Muscle layer of colon (tissue), 2 donors: ENCODE measurements around the gene LUC7L2.

Experiments
- H3K27ac ChIP-seq: one replicate; pipeline ENCODE4 v1.7.0; 2013; ENCODE audit warnings: low read depth, mild to moderate bottlenecking, low read length, moderate library complexity
- H3K27me3 ChIP-seq, 2 donors: one replicate each; pipeline ENCODE4 v1.7.0; 2013; ENCODE audit warnings: low read length in 2 of 2, mild to moderate bottlenecking in 2 of 2; ENCODE audit not compliant: insufficient read depth in 2 of 2, control insufficient read depth in 1 of 2
- H3K36me3 ChIP-seq: one replicate; pipeline ENCODE4 v1.7.0; 2013; ENCODE audit warnings: mild to moderate bottlenecking, low read length; ENCODE audit not compliant: insufficient read depth
- H3K4me1 ChIP-seq: one replicate; pipeline ENCODE4 v1.7.0; 2013; ENCODE audit warnings: mild to moderate bottlenecking, low read length; ENCODE audit not compliant: insufficient read depth
- H3K4me3 ChIP-seq, 2 donors: one replicate each; pipeline ENCODE4 v1.7.0; 2013; ENCODE audit warnings: low read length in 2 of 2, low read depth in 1 of 2, mild to moderate bottlenecking in 1 of 2, moderate library complexity in 1 of 2
- H3K9ac ChIP-seq: one replicate; pipeline ENCODE4 v1.7.0; 2013; ENCODE audit warnings: low read length
- H3K9me3 ChIP-seq: one replicate; pipeline ENCODE4 v1.7.0; 2013; ENCODE audit warnings: mild to moderate bottlenecking, low read length
- donor health status: abdominal sarcoma.
- donor health status: Adenocarcinoma of cecum.

Gene LUC7L2

DNA sequence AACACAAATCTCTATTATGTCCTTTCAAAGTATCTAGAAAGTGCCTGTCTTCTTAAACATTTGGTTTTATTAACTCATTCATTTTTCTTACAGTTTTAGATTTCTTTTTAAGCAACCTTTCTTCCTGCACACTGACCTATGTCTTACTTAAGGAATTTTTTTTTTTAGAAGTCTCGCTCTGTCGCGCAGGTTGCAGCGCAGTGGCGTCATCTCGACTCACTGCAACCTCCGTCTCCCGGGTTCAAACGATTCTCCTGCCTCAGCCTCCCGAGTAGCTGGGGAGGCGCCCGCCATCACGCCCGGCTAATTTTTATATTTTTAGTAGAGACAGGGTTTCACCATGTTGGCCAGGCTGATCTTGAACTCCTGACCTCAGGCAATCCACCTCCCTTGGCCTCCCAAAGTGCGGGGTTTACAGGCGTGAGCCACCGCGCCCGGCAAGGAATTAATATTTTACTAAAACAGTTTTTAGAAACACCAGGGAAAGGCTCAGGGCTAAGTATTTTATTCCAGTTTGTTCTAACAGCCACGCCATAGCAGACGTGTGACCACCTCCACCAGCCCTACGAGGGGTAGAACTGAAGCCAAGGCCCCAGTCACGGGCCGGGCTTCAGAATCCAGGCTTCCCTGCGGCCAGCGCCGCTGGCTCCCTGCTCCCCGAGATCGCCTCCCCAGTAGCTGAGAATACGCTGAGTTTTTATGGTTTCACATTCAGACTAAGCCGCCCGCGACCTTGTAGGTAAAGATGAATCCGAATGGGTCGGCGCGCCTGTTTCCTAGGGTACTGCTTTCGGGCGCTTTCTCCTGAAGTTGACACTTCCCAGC lies 941 bp upstream of the LUC7L2 start:
- no peaks in the 10 kb centered on the region for H3K9me3 ChIP-seq

DNA sequence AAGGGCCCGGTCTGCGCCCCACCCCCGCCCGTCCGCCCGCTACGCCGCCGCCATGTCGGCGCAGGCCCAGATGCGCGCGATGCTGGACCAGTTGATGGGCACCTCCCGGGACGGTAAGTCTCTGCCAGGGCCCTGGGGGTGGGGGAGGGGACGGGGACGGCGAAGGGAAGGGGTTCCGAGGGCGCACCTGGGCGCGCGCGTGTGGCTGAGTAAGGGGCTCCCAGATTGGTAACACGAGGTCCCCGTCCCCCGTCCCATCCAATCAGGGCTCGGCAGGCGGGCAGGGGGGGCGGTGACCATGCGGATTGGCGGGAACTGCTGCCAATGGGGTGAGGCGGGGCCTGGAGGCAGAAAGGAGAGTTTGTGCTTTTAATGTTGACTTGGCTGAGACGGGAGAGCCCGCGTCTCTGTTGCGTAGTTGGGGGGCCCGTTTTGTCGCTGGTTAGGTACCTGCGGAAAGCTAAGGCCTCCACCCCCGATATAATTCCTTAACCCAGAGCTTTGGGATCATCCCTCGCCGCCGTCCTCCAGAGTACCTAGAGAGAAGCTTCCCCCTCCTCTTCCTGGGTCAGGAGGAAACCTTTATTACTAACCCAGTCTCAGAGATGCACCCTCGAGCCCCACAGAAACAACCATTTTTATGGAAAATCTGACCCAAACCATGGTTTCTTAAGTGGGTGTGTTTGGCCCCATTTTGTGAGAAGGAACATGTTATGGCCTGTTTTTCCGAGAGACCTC lies 685 bp downstream of the LUC7L2 start:
- H3K4me3 ChIP-seq, result peak overlapping the region; percentile 93 to 95
- no peaks in the 10 kb centered on the region for H3K9me3 ChIP-seq
- H3K36me3 ChIP-seq, result no peaks in the 10 kb centered on the region
- H3K27me3 ChIP-seq, result no peaks in the 10 kb centered on the region
- peaks cover 25% of the 10 kb centered on the region for H3K4me1 ChIP-seq
- peak overlapping the region; percentile 97 for H3K27ac ChIP-seq
- H3K9ac ChIP-seq, result peak overlapping the region; percentile 96

More for the DNA sequence above, 941 bp upstream of the LUC7L2 start:
- Histone ChIP-seq H3K27me3 (no peaks in the 10 kb centered on the region), H3K4me3 (peak overlapping the region; percentile 93 to 95), H3K36me3 (no peaks in the 10 kb centered on the region), H3K27ac (peak overlapping the region; percentile 97), H3K9ac (peak overlapping the region; percentile 93), H3K4me1 (peaks cover 22% of the 10 kb centered on the region)

DNA sequence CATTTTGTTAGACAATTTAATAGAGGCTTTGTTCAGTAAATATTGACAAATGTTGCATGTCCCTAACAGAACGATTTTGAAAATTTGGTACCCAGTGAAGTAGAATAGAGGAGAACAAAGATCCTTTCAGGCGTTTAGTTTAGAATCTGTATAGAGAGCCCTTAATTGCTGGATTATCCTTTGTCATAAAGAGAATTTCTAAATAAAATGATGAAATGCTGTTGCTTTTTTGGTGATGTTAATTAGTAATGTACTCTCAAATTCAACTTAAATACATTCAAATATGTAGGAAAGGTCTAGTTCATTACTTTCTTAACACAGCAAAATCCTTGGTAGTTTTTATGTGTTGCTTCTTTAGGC lies 1.2 kb downstream of the LUC7L2 start:
- peaks cover 31% of the 10 kb centered on the region for H3K4me1 ChIP-seq
- H3K27me3 ChIP-seq, result no peaks in the 10 kb centered on the region
- H3K4me3 ChIP-seq, result peak overlapping the region; percentile 93 to 95
- peak overlapping the region; percentile 97 for H3K27ac ChIP-seq
- peak overlapping the region; percentile 96 for H3K9ac ChIP-seq
- no peaks in the 10 kb centered on the region for H3K9me3 ChIP-seq
- peaks cover under 1% of the 10 kb centered on the region for H3K36me3 ChIP-seq

DNA sequence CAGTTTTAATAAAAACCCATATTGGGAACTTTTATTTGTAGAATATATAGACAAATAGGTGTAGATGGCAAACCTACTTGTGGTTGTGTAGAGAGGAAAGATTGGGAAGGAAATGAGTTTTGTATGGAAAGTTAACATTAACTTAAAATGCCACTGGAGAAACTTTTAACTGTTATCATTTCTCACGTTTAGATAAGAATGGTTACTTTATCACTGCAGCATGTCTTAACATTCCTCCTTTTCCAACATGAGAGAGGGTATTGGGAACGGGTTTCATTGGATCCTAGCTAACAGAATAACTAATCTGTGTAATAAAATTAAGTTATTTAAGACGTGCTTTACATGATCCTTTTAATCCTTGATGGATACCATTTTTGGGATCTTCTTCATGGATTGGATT lies 1.8 kb downstream of the LUC7L2 start:
- H3K4me1 ChIP-seq, result peaks cover 37% of the 10 kb centered on the region
- H3K36me3 ChIP-seq, result peaks cover 7% of the 10 kb centered on the region
- H3K9ac ChIP-seq, result peak overlapping the region; percentile 96
- no peaks in the 10 kb centered on the region for H3K27me3 ChIP-seq
- peak overlapping the region; percentile 93 to 95 for H3K4me3 ChIP-seq
- peak overlapping the region; percentile 20 for H3K27ac ChIP-seq
- no peaks in the 10 kb centered on the region for H3K9me3 ChIP-seq

DNA sequence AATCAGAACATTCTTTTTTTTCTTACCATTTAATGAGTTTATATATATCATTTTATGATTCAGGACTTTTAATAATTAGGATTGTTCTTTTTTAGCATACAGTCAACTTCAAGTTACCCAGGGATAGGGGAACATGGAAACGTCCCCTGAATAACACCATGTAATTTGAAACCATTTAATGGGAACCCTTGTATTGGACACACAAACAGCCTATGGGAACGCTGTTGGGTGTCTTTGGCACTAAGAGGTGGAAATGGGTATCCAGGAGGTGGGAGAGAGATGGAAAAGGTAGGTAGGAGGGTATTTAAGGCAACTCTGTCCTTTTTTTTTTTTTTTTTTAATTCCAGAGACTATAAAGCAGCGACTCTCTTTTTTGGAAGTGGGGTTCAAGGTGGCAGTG lies 2.6 kb downstream of the LUC7L2 start:
- Histone ChIP-seq H3K36me3 (peaks cover 8% of the 10 kb centered on the region), H3K27ac (no peak overlapping the region)

DNA sequence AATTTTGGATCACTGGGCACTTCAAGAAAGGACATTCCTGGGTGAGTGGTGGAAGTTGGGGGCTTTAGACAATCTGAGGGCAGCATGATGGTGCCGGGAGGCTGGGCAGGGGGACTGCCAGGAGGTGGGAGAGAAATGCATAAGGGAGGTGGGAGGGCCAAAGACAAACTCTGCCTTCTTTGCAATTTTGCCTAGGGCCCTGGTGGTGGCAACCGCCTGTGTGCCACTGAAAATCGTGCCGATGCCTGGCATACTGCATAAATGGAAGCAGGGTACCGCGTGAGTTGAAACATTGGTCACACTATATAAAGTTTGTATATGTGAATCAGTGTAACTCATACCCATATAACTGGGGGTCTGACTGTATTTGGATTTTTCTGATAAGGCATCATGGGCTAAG lies 3.3 kb downstream of the LUC7L2 start:
- peaks cover 8% of the 10 kb centered on the region for H3K36me3 ChIP-seq
- no peak overlapping the region for H3K9ac ChIP-seq
- H3K4me3 ChIP-seq, result no peak overlapping the region

More for the DNA sequence above, 2.6 kb downstream of the LUC7L2 start:
- no peaks in the 10 kb centered on the region for H3K9me3 ChIP-seq
- H3K4me3 ChIP-seq, result no peak overlapping the region
- H3K9ac ChIP-seq, result no peak overlapping the region
- H3K4me1 ChIP-seq, result peaks cover 38% of the 10 kb centered on the region
- no peaks in the 10 kb centered on the region for H3K27me3 ChIP-seq

DNA sequence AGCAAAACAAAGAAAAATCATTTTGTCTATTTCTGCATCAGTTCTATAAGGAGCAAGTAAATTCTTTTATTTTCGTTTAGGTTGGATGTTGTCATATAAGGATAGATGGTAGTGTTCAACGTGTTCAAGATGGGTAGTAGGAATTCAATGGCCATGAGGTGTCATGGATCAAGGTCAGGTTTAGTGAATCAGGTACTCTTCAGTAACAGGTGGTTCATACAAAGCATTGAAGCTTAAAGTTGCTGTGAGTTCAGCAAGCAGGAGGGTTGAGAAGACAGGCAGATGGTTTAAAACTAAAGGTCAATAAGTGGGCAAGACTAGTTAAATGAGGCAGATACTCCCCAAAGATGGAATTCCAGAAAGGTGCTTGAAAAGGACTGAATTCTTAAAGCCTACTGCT lies 5.6 kb downstream of the LUC7L2 start:
- Histone ChIP-seq H3K9ac (no peak overlapping the region), H3K36me3 (peaks cover 8% of the 10 kb centered on the region), H3K27ac (no peak overlapping the region), H3K4me1 (peaks cover 60% of the 10 kb centered on the region), H3K27me3 (no peaks in the 10 kb centered on the region), H3K4me3 (no peak overlapping the region), H3K9me3 (no peaks in the 10 kb centered on the region)

More for the DNA sequence above, 3.3 kb downstream of the LUC7L2 start:
- Histone ChIP-seq H3K27ac (no peak overlapping the region), H3K4me1 (peaks cover 43% of the 10 kb centered on the region), H3K9me3 (no peaks in the 10 kb centered on the region), H3K27me3 (no peaks in the 10 kb centered on the region)

DNA sequence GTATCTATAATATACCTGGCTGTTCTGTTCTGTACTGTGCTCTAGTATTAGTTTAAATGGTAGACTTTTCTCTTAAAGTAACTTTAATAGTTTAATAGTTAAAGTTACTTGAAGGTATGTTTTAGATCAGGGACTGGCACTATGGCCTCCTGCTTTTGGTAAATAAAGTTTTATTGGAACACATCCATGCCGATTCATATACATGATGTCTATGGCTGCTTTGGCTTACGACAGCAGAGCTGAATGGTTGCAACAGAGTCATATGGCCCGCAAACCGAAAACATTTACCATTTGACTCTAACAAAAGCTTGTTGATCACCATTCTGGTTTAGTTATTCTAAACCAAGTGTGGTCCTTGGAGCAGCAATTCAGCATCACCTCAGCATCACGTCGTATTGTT lies 6.7 kb downstream of the LUC7L2 start:
- H3K9me3 ChIP-seq, result no peaks in the 10 kb centered on the region
- peaks cover 63% of the 10 kb centered on the region for H3K4me1 ChIP-seq
- H3K27ac ChIP-seq, result no peak overlapping the region
- no peaks in the 10 kb centered on the region for H3K27me3 ChIP-seq
- no peak overlapping the region for H3K4me3 ChIP-seq
- H3K9ac ChIP-seq, result no peak overlapping the region
- peaks cover 8% of the 10 kb centered on the region for H3K36me3 ChIP-seq

DNA sequence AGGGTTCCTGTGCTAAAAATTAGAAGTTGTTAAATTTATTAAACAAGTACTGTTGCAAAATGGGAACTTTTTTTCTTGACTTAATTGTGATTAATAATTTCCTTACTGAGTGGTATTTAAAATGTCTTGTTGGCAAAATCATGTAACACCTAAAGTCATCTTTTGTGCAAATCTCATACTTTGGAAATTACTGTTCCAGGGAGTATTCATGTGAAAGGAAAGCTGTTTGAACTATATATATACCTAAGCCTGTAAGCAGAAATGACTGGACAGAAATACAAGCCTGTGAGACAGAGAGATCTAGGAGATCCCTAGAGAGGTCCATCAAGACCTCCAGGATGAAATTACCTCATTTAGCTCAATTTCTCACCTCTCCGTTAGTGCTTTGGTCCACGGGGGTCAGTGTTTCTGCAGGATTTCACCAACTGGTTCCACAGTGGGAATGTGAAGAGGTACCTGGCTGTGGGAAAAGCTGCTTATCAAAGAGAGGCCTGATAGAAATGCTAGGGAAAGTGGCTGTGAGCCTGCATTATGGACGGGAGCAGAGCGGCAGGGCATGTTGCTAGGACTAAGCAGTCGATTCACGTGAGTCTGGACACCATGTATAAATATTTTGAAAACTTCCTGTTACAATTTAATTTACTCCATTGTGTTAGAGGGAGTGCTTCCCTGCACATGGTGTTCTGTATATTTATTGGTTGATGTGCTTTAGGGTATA lies 7.9 kb downstream of the LUC7L2 start:
- H3K27me3 ChIP-seq, result no peaks in the 10 kb centered on the region
- H3K36me3 ChIP-seq, result peaks cover 8% of the 10 kb centered on the region
- H3K4me3 ChIP-seq, result no peak overlapping the region
- H3K9me3 ChIP-seq, result no peaks in the 10 kb centered on the region
- H3K4me1 ChIP-seq, result peaks cover 53% of the 10 kb centered on the region
- H3K27ac ChIP-seq, result no peak overlapping the region
- no peak overlapping the region for H3K9ac ChIP-seq

DNA sequence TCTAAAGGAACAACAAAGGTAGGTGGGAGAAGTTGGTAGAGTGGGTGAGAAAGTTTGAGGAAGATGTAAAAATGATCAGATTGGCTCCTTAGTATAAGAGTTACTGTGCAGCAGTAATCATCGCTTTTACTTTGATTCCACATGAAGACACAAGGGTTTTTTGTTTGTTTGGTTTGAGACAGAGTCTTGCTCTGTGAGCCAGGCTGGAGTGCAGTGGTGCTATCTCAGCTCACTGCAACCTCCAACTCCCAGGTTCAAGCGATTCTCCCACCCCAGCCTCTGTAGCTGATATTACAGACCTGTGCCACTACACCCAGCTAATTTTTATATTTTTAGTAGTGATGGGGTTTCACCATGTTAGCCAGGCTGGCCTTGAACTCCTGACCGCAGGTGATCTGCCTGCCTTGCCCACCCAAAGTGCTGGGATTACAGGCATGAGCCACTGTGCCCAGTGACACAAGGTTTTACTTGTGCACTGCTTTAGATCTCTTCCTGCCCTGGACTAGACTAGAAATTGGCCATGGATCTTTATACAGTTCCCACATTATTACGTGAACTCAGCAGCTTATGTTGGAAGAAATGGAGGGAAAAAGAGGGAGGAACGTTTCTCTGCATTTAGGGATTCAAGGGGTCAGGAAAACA lies 10.7 kb downstream of the LUC7L2 start:
- Histone ChIP-seq H3K9me3 (no peaks in the 10 kb centered on the region), H3K4me3 (no peak overlapping the region), H3K27ac (no peak overlapping the region), H3K36me3 (peaks cover 8% of the 10 kb centered on the region), H3K9ac (no peak overlapping the region), H3K4me1 (peaks cover 42% of the 10 kb centered on the region), H3K27me3 (no peaks in the 10 kb centered on the region)

DNA sequence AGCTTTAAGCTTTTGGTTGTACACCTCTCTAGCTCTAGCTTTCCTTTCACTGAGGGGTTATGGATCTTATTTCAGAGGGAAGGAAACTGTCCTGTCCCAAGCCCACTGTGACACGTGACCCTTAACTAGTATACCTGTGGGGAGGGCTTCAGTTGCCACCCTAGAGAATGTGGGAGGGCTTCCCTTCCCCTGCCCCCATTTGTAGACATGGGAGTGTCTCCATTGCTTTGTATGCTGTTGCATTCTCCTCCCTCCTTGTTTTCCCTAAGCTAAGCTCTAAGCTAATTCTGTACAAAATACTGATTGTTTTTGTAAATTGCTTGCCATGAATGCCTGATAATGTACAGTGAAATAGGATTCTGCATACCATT lies 11.2 kb downstream of the LUC7L2 start:
- Histone ChIP-seq H3K36me3 (peaks cover 7% of the 10 kb centered on the region), H3K4me3 (no peak overlapping the region), H3K9ac (no peak overlapping the region), H3K4me1 (peaks cover 37% of the 10 kb centered on the region), H3K27ac (no peak overlapping the region), H3K27me3 (no peaks in the 10 kb centered on the region), H3K9me3 (no peaks in the 10 kb centered on the region)
